K562 (cell line): ENCODE measurements around the gene TTC24. TPM values are rescaled to one million over a fixed set of nuclear protein-coding genes. Genes with fewer than 3 reads are reported as not detected.

Experiments
- ATAC-seq: fragments of 200-7000 bp; cut with Tn5 transposase; 3 replicates; pipeline ENCODE4 v1.9.1; 2020; ENCODE audit warnings: moderate library complexity
- BruUV-seq: library from RNA; stranded (reverse); fragments of 400-500 nt; replicated peaks from 2 replicates; lab custom pipeline; 2021; lab: Mats Ljungman, UMichigan
- CTCF ChIA-PET: fragments of 300-600 bp; formaldehyde crosslinking; extraction: SDS; loops from one replicate; lab custom pipeline; 2021; ENCODE audit warnings: low intra/inter-chr PET ratio; lab: Yijun Ruan, JAX
- POLR2A ChIA-PET: fragments of 300-600, 350-650 bp; sonication (Branson Sonifier 250); formaldehyde crosslinking; extraction: SDS; loops from one replicate; lab custom pipeline; 2021; ENCODE audit warnings: antibody characterized with exemption, inconsistent platforms; lab: Yijun Ruan, JAX
- DNase-seq, 4 experiments: peaks; one replicate each; pipeline versions ENCODE4 v3.0.0 to v3.0.0-alpha.2; 2011 to 2018; ENCODE audit warnings: low spot score in 3 of 4, mixed read lengths in 3 of 4; ENCODE audit errors: extremely low read depth in 1 of 4
- FAIRE-seq: peaks from 2 replicates; lab custom pipeline; 2011; peaks lifted over from hg19 to GRCh38; lab: Jason Lieb, UNC
- H2AFZ ChIP-seq: 2 replicates; pipeline ENCODE4 v1.6.0; 2011; ENCODE audit warnings: low read depth, low read length, control low read depth, inconsistent platforms
- H3K27ac ChIP-seq: fragments of 200-600 bp; 3 replicates; pipeline ENCODE4 v1.8.0; 2011; ENCODE audit warnings: low read depth, mild to moderate bottlenecking, control low read depth, inconsistent platforms, low read length, moderate library complexity, mixed read lengths; ENCODE audit errors: extremely low read depth
- H3K27me3 ChIP-seq, 2 experiments: fragments of 300-600 bp in 1 of 2; 2 replicates in 1 of 2; 3 replicates in 1 of 2; pipeline versions ENCODE4 v1.6.0 to v1.8.0; 2011; ENCODE audit warnings: inconsistent platforms in 2 of 2, low read length in 2 of 2, mild to moderate bottlenecking in 1 of 2, mixed read lengths in 1 of 2, moderate library complexity in 1 of 2; ENCODE audit not compliant: control insufficient read depth in 2 of 2, insufficient read depth in 2 of 2
- H3K36me3 ChIP-seq: fragments of 300-600 bp; 3 replicates; pipeline ENCODE4 v1.8.0; 2011; ENCODE audit warnings: mild to moderate bottlenecking, low read length, inconsistent platforms; ENCODE audit not compliant: control insufficient read depth, insufficient read depth
- H3K4me1 ChIP-seq, 2 experiments: fragments of 200-600 bp in 1 of 2; replicated peaks in 1 of 2; 2 replicates in 1 of 2; 3 replicates in 1 of 2; pipeline versions ENCODE4 v1.5.1 to v1.8.0; 2011; ENCODE audit warnings: inconsistent platforms in 2 of 2, low read length in 2 of 2, mild to moderate bottlenecking in 1 of 2, mixed read lengths in 1 of 2, moderate library complexity in 1 of 2; ENCODE audit not compliant: control insufficient read depth in 2 of 2, insufficient read depth in 2 of 2
- H3K4me2 ChIP-seq: 2 replicates; pipeline ENCODE4 v1.6.1; 2011; ENCODE audit warnings: low read length, control low read depth, inconsistent platforms, mixed read lengths; ENCODE audit not compliant: insufficient read depth
- H3K4me3 ChIP-seq: fragments of 200-600 bp; sonication (generic), shearing (Covaris generic); 2 replicates; pipeline ENCODE4 v1.5.1; 2016; ENCODE audit warnings: control low read depth, inconsistent platforms
- H3K79me2 ChIP-seq: fragments of 200-600 bp; 3 replicates; pipeline ENCODE4 v1.8.0; 2011; ENCODE audit warnings: low read length, inconsistent platforms; ENCODE audit not compliant: control insufficient read depth, insufficient read depth
- H3K9ac ChIP-seq, 2 experiments: 2 replicates each; pipeline versions ENCODE4 v1.6.0 to v1.6.1; 2011; ENCODE audit warnings: low read depth in 2 of 2, low read length in 2 of 2, control low read depth in 1 of 2, inconsistent platforms in 1 of 2, mild to moderate bottlenecking in 1 of 2, mixed read lengths in 1 of 2; ENCODE audit not compliant: insufficient read depth in 1 of 2
- H3K9me1 ChIP-seq: one replicate; pipeline ENCODE4 v1.6.0; 2011; ENCODE audit warnings: inconsistent platforms, mild to moderate bottlenecking, low read length, moderate library complexity; ENCODE audit not compliant: control insufficient read depth, insufficient read depth
- H3K9me3 ChIP-seq: replicated peaks from 2 replicates; pipeline ENCODE4 v1.5.1; 2011; ENCODE audit warnings: low read depth, low read length, inconsistent platforms; ENCODE audit not compliant: control insufficient read depth, insufficient read depth
- H4K20me1 ChIP-seq: replicated peaks from 2 replicates; pipeline ENCODE4 v1.6.1; 2011; ENCODE audit warnings: low read length, inconsistent platforms, mixed read lengths; ENCODE audit not compliant: control insufficient read depth, insufficient read depth
- BACH1 ChIP-seq: fragments of 200-800 bp; sonication (Bioruptor generic); IDR thresholded peaks from 2 replicates; pipeline ENCODE4 v1.6.1; 2016; ENCODE audit warnings: missing genetic modification characterization, missing compliant biosample characterization
- BCOR ChIP-seq: fragments of 450-650 bp; IDR thresholded peaks from 2 replicates; pipeline ENCODE4 v1.6.1; 2016
- EGR1 ChIP-seq: fragments of 450-650 bp; conservative IDR thresholded peaks from 2 replicates; pipeline ENCODE4 v1.6.1; 2017; ENCODE audit warnings: mild to moderate bottlenecking
- FOSL1 ChIP-seq: fragments of 200-800 bp; sonication (Bioruptor generic); conservative IDR thresholded peaks from 2 replicates; pipeline ENCODE4 v1.6.1; 2016; ENCODE audit warnings: missing genetic modification characterization, missing compliant biosample characterization
- FOXA3 ChIP-seq, 2 experiments: fragments of 450-650 bp in 1 of 2; sonication (generic) in 1 of 2; formaldehyde crosslinking; IDR thresholded peaks in 1 of 2; conservative IDR thresholded peaks in 1 of 2; 2 replicates each; pipeline versions ENCODE4 v1.4.0 to v1.8.0; 2020 to 2022; ENCODE audit warnings: mild to moderate bottlenecking in 2 of 2, missing genetic modification reagents in 1 of 2
- GATAD2B ChIP-seq: fragments of 450-650 bp; IDR thresholded peaks from 2 replicates; pipeline ENCODE4 v1.6.1; 2017; ENCODE audit warnings: mild to moderate bottlenecking, borderline replicate concordance
- JUNB ChIP-seq: fragments of 450-650 bp; formaldehyde crosslinking; conservative IDR thresholded peaks from 2 replicates; pipeline ENCODE4 v1.4.0; 2020; ENCODE audit warnings: mild to moderate bottlenecking
- MEIS2 ChIP-seq: fragments of 450-650 bp; IDR thresholded peaks from 2 replicates; pipeline ENCODE4 v1.6.1; 2014; ENCODE audit warnings: mild to moderate bottlenecking; ENCODE audit not compliant: partially characterized antibody
- PML ChIP-seq: IDR thresholded peaks from 2 replicates; pipeline ENCODE4 v1.6.1; 2012; ENCODE audit warnings: low read length, inconsistent platforms
- POLR2AphosphoS5 ChIP-seq: IDR thresholded peaks from 2 replicates; pipeline ENCODE4 v1.6.1; 2011; ENCODE audit warnings: mild to moderate bottlenecking, low read depth, low read length, moderate library complexity; ENCODE audit not compliant: control insufficient read depth, insufficient read depth
- RHOXF2B ChIP-seq: fragments of 250-450 bp; sonication (Bioruptor Pico); conservative IDR thresholded peaks from 2 replicates; pipeline ENCODE4 v1.5.1; 2021
- SAFB ChIP-seq: fragments of 200-400 bp; formaldehyde crosslinking; IDR thresholded peaks from 2 replicates; pipeline ENCODE4 v1.6.1; 2017; ENCODE audit warnings: low read depth, low read length, borderline replicate concordance
- SAP30 ChIP-seq: fragments of 200-600 bp; sonication (generic); IDR thresholded peaks from 2 replicates; pipeline ENCODE4 v1.6.1; 2012; ENCODE audit warnings: borderline replicate concordance, low read depth, mild to moderate bottlenecking, moderate library complexity, low read length, control low read depth, inconsistent platforms; ENCODE audit not compliant: insufficient read depth, poor library complexity, severe bottlenecking
- TBL1XR1 ChIP-seq, 2 experiments: IDR thresholded peaks; 2 replicates each; pipeline ENCODE4 v1.6.1; 2012; ENCODE audit warnings: improper control_type of control experiment in 2 of 2, low read length in 2 of 2, mild to moderate bottlenecking in 1 of 2
- ZKSCAN8 ChIP-seq: fragments of 200-800 bp; sonication (Bioruptor generic); IDR thresholded peaks from 2 replicates; pipeline ENCODE4 v1.6.1; 2016; ENCODE audit warnings: missing genetic modification characterization, missing compliant biosample characterization
- ZNF274 ChIP-seq: IDR thresholded peaks from 2 replicates; pipeline ENCODE4 v1.6.1; 2011; ENCODE audit warnings: low read depth, mild to moderate bottlenecking, low read length, moderate library complexity, borderline replicate concordance
- ZNF41 ChIP-seq: fragments of 250-450 bp; sonication (Bioruptor Pico); conservative IDR thresholded peaks from 2 replicates; pipeline ENCODE4 v1.4.0; 2020; ENCODE audit warnings: mild to moderate bottlenecking
- ZNF436 ChIP-seq: fragments of 250-450, 450-650 bp; sonication (Bioruptor Pico); formaldehyde crosslinking; IDR thresholded peaks from 2 replicates; pipeline ENCODE4 v1.7.0; 2020; ENCODE audit warnings: mild to moderate bottlenecking
- ZNF589 ChIP-seq: fragments of 200-800 bp; sonication (Bioruptor generic); IDR thresholded peaks from 2 replicates; pipeline ENCODE4 v1.6.1; 2016; ENCODE audit warnings: low read depth, missing genetic modification characterization, missing compliant biosample characterization
- WGBS: fragments of 100-300 bp; shearing (Covaris generic); methylation state at CpG from one replicate; pipeline ENCODE4 v1.1.6; 2016; ENCODE audit warnings: low coverage, mixed read lengths; ENCODE audit not compliant: insufficient coverage; ENCODE audit errors: missing lambda C conversion rate; 5-methylcytosine and 5-hydroxymethylcytosine counted together
- in situ Hi-C: fragments of 300-500 bp; cut with MboI; formaldehyde crosslinking; loops from 4 replicates; pipeline ENCODE4 v1.15.0; 2018; ENCODE audit warnings: inconsistent platforms, mixed read lengths
- intact Hi-C: fragments of 100-400 bp; cut with micrococcal nuclease; formaldehyde crosslinking; loops from 2 replicates; pipeline ENCODE4 v1.14.2; 2022
- polyA plus RNA-seq, 8 experiments: library from polyadenylated mRNA; depleted of rRNA in 4 of 8; stranded (reverse) in 5 of 8; unstranded in 3 of 8; fragments of >200 nt; fragmentation: Nextera tagmentation in 2 of 8; fragmentation: Illumina TruSeq in 1 of 8; extraction: Ambion mirVana in 2 of 8; extraction: Trizol in 1 of 8; gene quantifications; 2 replicates each; pipeline versions ENCODE4 v1.2.1 to v1.2.3, GENCODE V29; 2011 to 2014; ENCODE audit warnings: inconsistent platforms in 1 of 8, missing spikeins in 1 of 8
- total RNA-seq, 7 experiments: library from RNA; depleted of rRNA in 6 of 7; stranded (reverse); fragments of >200 nt in 6 of 7; fragmentation: Illumina TruSeq in 2 of 7; extraction: Trizol in 2 of 7; gene quantifications; 2 replicates each; pipeline versions ENCODE4 v1.2.1 to v1.2.3, GENCODE V29; 2011 to 2021; ENCODE audit warnings: low replicate concordance in 1 of 7
- TF ChIP-seq, protein P1 (sequence below), 2 experiments: fragments of 450-650 bp; IDR thresholded peaks; 2 replicates each; pipeline ENCODE4 v1.6.1; 2016

The TTC24 gene
- total and polyA plus RNA-seq, 9 of the 15 experiments (the other 6 are each of a cell fraction or from before 2014, with no cell fraction given), result not detected

DNA sequence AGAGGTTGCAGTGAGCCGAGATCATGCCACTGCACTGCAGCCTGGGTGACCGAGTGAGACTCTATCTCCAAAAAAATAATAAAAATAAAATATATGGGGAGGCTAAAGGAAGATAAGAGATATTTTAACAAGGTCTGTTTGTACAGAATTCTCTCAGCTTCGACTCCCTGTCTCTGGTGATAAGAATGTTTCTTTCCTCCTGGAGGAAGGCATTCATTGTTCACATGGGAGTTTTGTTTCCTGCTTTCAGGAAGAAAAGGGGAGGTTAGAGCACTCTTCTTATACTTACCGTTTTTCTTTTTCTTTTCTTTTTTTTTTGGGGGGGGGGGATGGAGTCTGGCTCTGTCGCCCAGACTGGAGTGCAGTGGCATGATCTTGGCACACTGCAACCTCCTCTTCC is 10.0 kb downstream of the TTC24 start (continued):
- TF ChIP-seq JUNB (no peak), ZNF589 (CRISPR knock-in tag) (no peak), BCOR (no peak), SAFB (no peak), EGR1 (no peak), TBL1XR1 (IDR thresholded peaks at IDR 0.05; ENCODE audit: low read length in 2 of 2) (no peak), ZKSCAN8 (CRISPR knock-in tag) (no peak)

DNA sequence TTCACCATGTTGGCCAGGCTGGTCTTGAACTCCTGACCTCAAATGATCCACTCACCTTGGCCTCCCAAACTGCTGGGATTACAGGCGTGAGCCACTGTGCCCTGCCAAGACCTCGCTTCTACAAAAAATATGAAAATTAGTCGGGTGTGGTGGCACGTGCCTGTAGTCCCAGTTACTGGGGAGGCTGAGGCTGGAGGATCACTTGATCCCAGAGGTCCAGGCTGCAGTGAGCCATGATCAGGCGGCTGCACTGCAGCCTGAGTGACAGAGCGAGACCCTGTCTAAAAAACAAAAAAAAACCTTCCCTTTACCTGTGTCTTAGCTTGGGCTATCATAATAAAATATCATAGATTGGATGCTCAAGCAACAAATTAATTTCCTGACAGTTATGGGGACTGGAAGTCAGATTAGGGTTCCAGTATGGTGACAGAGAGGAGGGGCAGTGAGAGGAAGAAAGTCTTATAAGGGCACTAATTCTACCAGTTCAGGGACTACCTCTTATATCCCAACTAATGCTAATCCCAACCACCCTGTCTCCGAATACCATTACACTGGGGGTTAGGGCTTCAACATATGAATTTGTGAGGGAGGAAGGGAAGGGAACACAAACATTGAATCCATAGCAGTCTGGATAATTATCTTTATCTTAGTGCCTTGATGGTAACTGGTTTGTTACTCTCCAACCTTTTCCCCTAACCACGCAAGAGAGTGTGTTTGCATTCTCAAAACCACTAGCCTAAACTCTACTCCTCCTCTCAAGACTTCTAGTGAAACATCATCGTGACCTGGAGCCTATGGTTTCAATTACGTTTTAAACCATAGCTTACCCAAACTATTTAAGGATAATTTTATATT is 11.0 kb downstream of the TTC24 start:
- Histone ChIP-seq H3K27me3 (no peaks in the 10 kb centered on the region), H3K4me2 (peak overlapping the region; percentile 96), H3K79me2 (peaks cover 21% of the 10 kb centered on the region), H3K9ac (peak overlapping the region; percentile 88 to 93; a peak in 2 of 4 replicates), H3K27ac (peak overlapping the region; percentile 92), H3K4me1 (peaks cover 7 to 15% of the 10 kb centered on the region in 2 experiments; a peak in 4 of 5 replicates), H3K9me1 (no peaks in the 10 kb centered on the region), H3K9me3 (no peaks in the 10 kb centered on the region), H3K36me3 (peaks cover 35% of the 10 kb centered on the region), H4K20me1 (no peaks in the 10 kb centered on the region), H3K4me3 (peak overlapping the region; percentile 88), H2AFZ (peak overlapping the region; percentile 95)
- ChIA-PET POLR2A (interaction anchor here (0.7 to 2.6 kb wide), 9 partner anchors 8 to 1607 kb away, joined by 3 to 16 read pairs (median 3); partner anchors contain the start of genes FLAD1, GPATCH4 and TTC24), CTCF (interaction anchor here (0.6 kb wide), 1 partner anchor 141 kb away, joined by 3 read pairs; no protein-coding TSS in a partner anchor)
- FAIRE-seq (no peak), ATAC-seq (peak; percentile 1; the same call in 1 of the 3 replicates), DNase-seq (no peak)
- WGBS, result 48% methylated on average over 10 of the region's 10 CpGs
- intact Hi-C loops, result no loop called here
- in situ Hi-C loops, result no loop called here
- no TSS peak for BruUV-seq
- TF ChIP-seq ZNF274 (no peak), POLR2AphosphoS5 (0 out of 2 replicates have a peak, but pooled peaks have one; percentile 24), FOSL1 (tag) (0 out of 2 replicates have a peak, but pooled peaks have one; percentile 10), FOXA3 (CRISPR knock-in tag; conservative IDR thresholded peaks at IDR 0.05 in 1 of 2, IDR thresholded peaks at IDR 0.05 in 1 of 2) (no peak), MEIS2 (no peak), ZNF41 (CRISPR knock-in tag) (no peak), BACH1 (tag) (0 out of 2 replicates have a peak, but pooled peaks have one; percentile 30), SAP30 (no peak), RHOXF2B (CRISPR knock-in tag) (no peak), GATAD2B (no peak), PML (peak; percentile 25; the same call in 1 of the 2 replicates), ZNF436 (0 out of 2 replicates have a peak, but pooled peaks have one; percentile 50), BCOR (peak; percentile 63)
- TF ChIP-seq, protein P1, sequence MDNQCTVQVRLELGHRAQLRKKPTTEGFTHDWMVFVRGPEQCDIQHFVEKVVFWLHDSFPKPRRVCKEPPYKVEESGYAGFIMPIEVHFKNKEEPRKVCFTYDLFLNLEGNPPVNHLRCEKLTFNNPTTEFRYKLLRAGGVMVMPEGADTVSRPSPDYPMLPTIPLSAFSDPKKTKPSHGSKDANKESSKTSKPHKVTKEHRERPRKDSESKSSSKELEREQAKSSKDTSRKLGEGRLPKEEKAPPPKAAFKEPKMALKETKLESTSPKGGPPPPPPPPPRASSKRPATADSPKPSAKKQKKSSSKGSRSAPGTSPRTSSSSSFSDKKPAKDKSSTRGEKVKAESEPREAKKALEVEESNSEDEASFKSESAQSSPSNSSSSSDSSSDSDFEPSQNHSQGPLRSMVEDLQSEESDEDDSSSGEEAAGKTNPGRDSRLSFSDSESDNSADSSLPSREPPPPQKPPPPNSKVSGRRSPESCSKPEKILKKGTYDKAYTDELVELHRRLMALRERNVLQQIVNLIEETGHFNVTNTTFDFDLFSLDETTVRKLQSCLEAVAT (IDR thresholded peaks at IDR 0.05), result no peak
